ENCODE data around the gene ROBO1. TPM values are rescaled to one million over a fixed set of nuclear protein-coding genes. Genes with fewer than 3 reads are reported as not detected.

Gene ROBO1
- polyA plus RNA-seq, 2 donors, result 4.7 to 12.0 TPM

DNA sequence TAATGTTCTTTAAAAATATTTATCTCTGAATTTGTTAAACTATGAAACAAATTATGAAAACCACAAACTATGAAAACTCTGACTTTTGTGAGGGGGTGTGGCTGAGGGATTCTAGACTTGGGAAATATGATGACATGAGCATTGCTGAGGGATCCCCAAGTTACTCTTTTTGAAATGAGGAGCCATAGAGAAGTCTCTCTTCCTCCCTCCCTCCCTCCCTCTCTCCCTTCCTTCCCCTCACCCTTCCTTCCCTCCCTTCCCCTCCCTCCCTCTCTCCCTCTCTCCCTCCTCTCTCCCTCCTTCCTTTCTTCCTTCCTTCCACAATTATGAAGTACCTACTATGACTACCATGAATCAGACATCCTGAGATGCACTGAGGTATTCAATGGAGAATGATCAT is 673.1 kb downstream of the ROBO1 start:
- H3K27me3 ChIP-seq (ENCODE audit: control insufficient read depth in 1 of 2, insufficient read depth in 2 of 2, low read length in 2 of 2), result no peaks in the 10 kb centered on the region
- no peak overlapping the region for H3K27ac ChIP-seq (ENCODE audit: low read depth in 2 of 2, low read length in 1 of 2)
- H3K4me1 ChIP-seq (ENCODE audit: control insufficient read depth in 2 of 2, insufficient read depth in 2 of 2, low read length in 1 of 2), result no peaks in the 10 kb centered on the region
- no peaks in the 10 kb centered on the region for H3K9me3 ChIP-seq (ENCODE audit: control insufficient read depth in 2 of 2, insufficient read depth in 1 of 2, low read depth in 1 of 2, low read length in 1 of 2)
- H3K36me3 ChIP-seq (ENCODE audit: control insufficient read depth in 2 of 2, insufficient read depth in 2 of 2, low read length in 1 of 2), result no peaks in the 10 kb centered on the region
- H3K4me3 ChIP-seq (ENCODE audit: low read depth in 1 of 2, low read length in 2 of 2), result no peak overlapping the region

GRCh38 chr3:79086514-79086913 is 681.3 kb downstream of the ROBO1 start:
- Histone ChIP-seq H3K36me3 (ENCODE audit: control insufficient read depth in 2 of 2, insufficient read depth in 2 of 2, low read length in 1 of 2) (no peaks in the 10 kb centered on the region), H3K27ac (ENCODE audit: low read depth in 2 of 2, low read length in 1 of 2) (no peak overlapping the region), H3K4me1 (ENCODE audit: control insufficient read depth in 2 of 2, insufficient read depth in 2 of 2, low read length in 1 of 2) (no peaks in the 10 kb centered on the region), H3K27me3 (ENCODE audit: control insufficient read depth in 1 of 2, insufficient read depth in 2 of 2, low read length in 2 of 2) (no peaks in the 10 kb centered on the region), H3K9me3 (ENCODE audit: control insufficient read depth in 2 of 2, insufficient read depth in 1 of 2, low read depth in 1 of 2, low read length in 1 of 2) (no peaks in the 10 kb centered on the region), H3K4me3 (ENCODE audit: low read depth in 1 of 2, low read length in 2 of 2) (no peak overlapping the region)
- WGBS, 2 donors, result 7 to 8% methylated on average over 6 of the region's 6 CpGs

- H3K27me3 ChIP-seq (ENCODE audit: control insufficient read depth in 1 of 2, insufficient read depth in 2 of 2, low read length in 2 of 2), result no peaks in the 10 kb centered on the region
- no peaks in the 10 kb centered on the region for H3K9me3 ChIP-seq (ENCODE audit: control insufficient read depth in 2 of 2, insufficient read depth in 1 of 2, low read depth in 1 of 2, low read length in 1 of 2)
- H3K4me3 ChIP-seq (ENCODE audit: low read depth in 1 of 2, low read length in 2 of 2), result no peak overlapping the region
- 48 to 63% methylated on average over 1 of the region's 1 CpG for WGBS, 2 donors
- H3K4me1 ChIP-seq (ENCODE audit: control insufficient read depth in 2 of 2, insufficient read depth in 2 of 2, low read length in 1 of 2), result no peaks in the 10 kb centered on the region
- no peaks in the 10 kb centered on the region for H3K36me3 ChIP-seq (ENCODE audit: control insufficient read depth in 2 of 2, insufficient read depth in 2 of 2, low read length in 1 of 2)
- no peak overlapping the region for H3K27ac ChIP-seq (ENCODE audit: low read depth in 2 of 2, low read length in 1 of 2)
Observed at GRCh38 chr3:79085171-79085570, 682.6 kb downstream of the ROBO1 start.

GRCh38 chr3:79081335-79081734 is 686.5 kb downstream of the ROBO1 start:
- no peak overlapping the region for H3K4me3 ChIP-seq (ENCODE audit: low read depth in 1 of 2, low read length in 2 of 2)
- no peak overlapping the region for H3K27ac ChIP-seq (ENCODE audit: low read depth in 2 of 2, low read length in 1 of 2)
- WGBS, 2 donors, result 57 to 60% methylated on average over 5 of the region's 5 CpGs
- H3K27me3 ChIP-seq (ENCODE audit: control insufficient read depth in 1 of 2, insufficient read depth in 2 of 2, low read length in 2 of 2), result no peaks in the 10 kb centered on the region
- no peaks in the 10 kb centered on the region for H3K9me3 ChIP-seq (ENCODE audit: control insufficient read depth in 2 of 2, insufficient read depth in 1 of 2, low read depth in 1 of 2, low read length in 1 of 2)
- H3K4me1 ChIP-seq (ENCODE audit: control insufficient read depth in 2 of 2, insufficient read depth in 2 of 2, low read length in 1 of 2), result no peaks in the 10 kb centered on the region
- H3K36me3 ChIP-seq (ENCODE audit: control insufficient read depth in 2 of 2, insufficient read depth in 2 of 2, low read length in 1 of 2), result no peaks in the 10 kb centered on the region

DNA sequence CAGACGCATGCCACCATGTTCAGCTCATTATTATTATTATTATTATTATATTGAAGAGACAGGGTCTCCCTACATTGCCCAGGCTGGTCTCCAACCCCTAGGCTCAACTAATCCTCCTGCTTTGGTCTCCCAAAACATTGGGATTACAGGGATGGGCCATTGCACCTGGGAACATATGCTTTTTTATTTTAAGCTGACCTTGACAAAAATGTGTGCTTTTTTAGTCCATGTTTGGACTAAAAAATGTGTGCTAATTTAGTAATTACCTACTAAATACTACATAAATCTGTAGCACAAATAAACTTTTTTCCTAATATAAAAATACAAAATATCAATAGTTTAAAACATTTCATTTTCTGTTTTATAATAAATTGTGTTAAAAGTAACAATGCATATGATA is 693.2 kb downstream of the ROBO1 start:
- 90 to 95% methylated on average over 1 of the region's 1 CpG for WGBS, 2 donors
- Histone ChIP-seq H3K9me3 (ENCODE audit: control insufficient read depth in 2 of 2, insufficient read depth in 1 of 2, low read depth in 1 of 2, low read length in 1 of 2) (no peaks in the 10 kb centered on the region), H3K27ac (ENCODE audit: low read depth in 2 of 2, low read length in 1 of 2) (no peak overlapping the region), H3K27me3 (ENCODE audit: control insufficient read depth in 1 of 2, insufficient read depth in 2 of 2, low read length in 2 of 2) (no peaks in the 10 kb centered on the region), H3K4me3 (ENCODE audit: low read depth in 1 of 2, low read length in 2 of 2) (no peak overlapping the region), H3K36me3 (ENCODE audit: control insufficient read depth in 2 of 2, insufficient read depth in 2 of 2, low read length in 1 of 2) (no peaks in the 10 kb centered on the region), H3K4me1 (ENCODE audit: control insufficient read depth in 2 of 2, insufficient read depth in 2 of 2, low read length in 1 of 2) (no peaks in the 10 kb centered on the region)

DNA sequence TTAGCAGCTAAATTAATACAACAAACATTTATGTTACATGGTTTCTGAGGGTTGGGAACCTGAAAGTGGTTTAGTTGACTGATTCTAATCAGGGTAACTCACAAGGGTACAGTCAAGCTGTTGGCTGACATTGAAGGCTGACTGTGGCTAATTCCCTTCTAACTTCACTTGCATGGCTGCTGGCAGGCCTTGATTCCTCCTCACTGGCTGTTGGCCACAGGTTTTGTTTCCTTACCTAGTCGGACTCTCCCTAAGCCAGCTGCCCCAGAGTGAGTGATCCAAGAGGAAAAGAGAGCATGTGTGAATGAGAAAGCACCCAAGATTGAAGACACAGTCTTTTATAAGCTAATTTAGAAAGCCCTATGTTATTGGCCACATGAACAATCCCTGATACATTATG is 700.1 kb downstream of the ROBO1 start:
- 38 to 66% methylated on average over 1 of the region's 1 CpG for WGBS, 2 donors
- no peaks in the 10 kb centered on the region for H3K36me3 ChIP-seq (ENCODE audit: control insufficient read depth in 2 of 2, insufficient read depth in 2 of 2, low read length in 1 of 2)
- no peak overlapping the region for H3K27ac ChIP-seq (ENCODE audit: low read depth in 2 of 2, low read length in 1 of 2)
- H3K4me3 ChIP-seq (ENCODE audit: low read depth in 1 of 2, low read length in 2 of 2), result no peak overlapping the region
- H3K27me3 ChIP-seq (ENCODE audit: control insufficient read depth in 1 of 2, insufficient read depth in 2 of 2, low read length in 2 of 2), result no peaks in the 10 kb centered on the region
- no peaks in the 10 kb centered on the region for H3K9me3 ChIP-seq (ENCODE audit: control insufficient read depth in 2 of 2, insufficient read depth in 1 of 2, low read depth in 1 of 2, low read length in 1 of 2)
- H3K4me1 ChIP-seq (ENCODE audit: control insufficient read depth in 2 of 2, insufficient read depth in 2 of 2, low read length in 1 of 2), result no peaks in the 10 kb centered on the region

GRCh38 chr3:79066481-79066880 is 701.3 kb downstream of the ROBO1 start:
- no peaks in the 10 kb centered on the region for H3K36me3 ChIP-seq (ENCODE audit: control insufficient read depth in 2 of 2, insufficient read depth in 2 of 2, low read length in 1 of 2)
- no peak overlapping the region for H3K27ac ChIP-seq (ENCODE audit: low read depth in 2 of 2, low read length in 1 of 2)
- H3K9me3 ChIP-seq (ENCODE audit: control insufficient read depth in 2 of 2, insufficient read depth in 1 of 2, low read depth in 1 of 2, low read length in 1 of 2), result no peaks in the 10 kb centered on the region
- no peaks in the 10 kb centered on the region for H3K4me1 ChIP-seq (ENCODE audit: control insufficient read depth in 2 of 2, insufficient read depth in 2 of 2, low read length in 1 of 2)
- no peak overlapping the region for H3K4me3 ChIP-seq (ENCODE audit: low read depth in 1 of 2, low read length in 2 of 2)
- whole genome bisulfite sequencing, 2 donors, result 73 to 77% methylated on average over 4 of the region's 4 CpGs
- H3K27me3 ChIP-seq (ENCODE audit: control insufficient read depth in 1 of 2, insufficient read depth in 2 of 2, low read length in 2 of 2), result no peaks in the 10 kb centered on the region

DNA sequence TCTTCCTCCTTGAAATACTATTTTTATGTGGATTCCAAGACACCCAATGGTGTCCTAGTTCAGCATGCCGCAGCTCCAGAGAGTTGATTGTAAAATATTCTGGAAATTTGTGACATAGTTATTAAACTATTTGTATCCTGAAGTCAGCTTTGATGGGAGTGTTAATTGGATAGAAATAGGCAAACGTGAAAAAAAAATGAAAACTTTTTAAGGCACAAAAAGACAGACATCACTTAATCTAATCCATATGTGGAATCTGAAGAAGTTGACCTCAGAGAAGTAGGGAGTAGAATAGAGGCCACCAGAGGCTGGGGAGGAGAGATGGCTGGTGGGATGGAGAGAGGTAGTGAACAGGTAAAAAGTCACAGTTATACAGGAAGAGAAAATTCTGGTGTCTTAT is 704.2 kb downstream of the ROBO1 start:
- Histone ChIP-seq H3K27me3 (ENCODE audit: control insufficient read depth in 1 of 2, insufficient read depth in 2 of 2, low read length in 2 of 2) (no peaks in the 10 kb centered on the region), H3K4me1 (ENCODE audit: control insufficient read depth in 2 of 2, insufficient read depth in 2 of 2, low read length in 1 of 2) (no peaks in the 10 kb centered on the region), H3K4me3 (ENCODE audit: low read depth in 1 of 2, low read length in 2 of 2) (no peak overlapping the region), H3K36me3 (ENCODE audit: control insufficient read depth in 2 of 2, insufficient read depth in 2 of 2, low read length in 1 of 2) (no peaks in the 10 kb centered on the region), H3K27ac (ENCODE audit: low read depth in 2 of 2, low read length in 1 of 2) (no peak overlapping the region), H3K9me3 (ENCODE audit: control insufficient read depth in 2 of 2, insufficient read depth in 1 of 2, low read depth in 1 of 2, low read length in 1 of 2) (no peaks in the 10 kb centered on the region)
- WGBS, 2 donors, result 75 to 77% methylated on average over 2 of the region's 2 CpGs

GRCh38 chr3:79057756-79058155 is 710.0 kb downstream of the ROBO1 start:
- 88 to 89% methylated on average over 3 of the region's 3 CpGs for WGBS, 2 donors
- no peak overlapping the region for H3K27ac ChIP-seq (ENCODE audit: low read depth in 2 of 2, low read length in 1 of 2)
- peaks cover 0 to 2% of the 10 kb centered on the region in 2 donors for H3K9me3 ChIP-seq (ENCODE audit: control insufficient read depth in 2 of 2, insufficient read depth in 1 of 2, low read depth in 1 of 2, low read length in 1 of 2)
- no peaks in the 10 kb centered on the region for H3K4me1 ChIP-seq (ENCODE audit: control insufficient read depth in 2 of 2, insufficient read depth in 2 of 2, low read length in 1 of 2)
- H3K4me3 ChIP-seq (ENCODE audit: low read depth in 1 of 2, low read length in 2 of 2), result no peak overlapping the region
- H3K27me3 ChIP-seq (ENCODE audit: control insufficient read depth in 1 of 2, insufficient read depth in 2 of 2, low read length in 2 of 2), result no peaks in the 10 kb centered on the region
- H3K36me3 ChIP-seq (ENCODE audit: control insufficient read depth in 2 of 2, insufficient read depth in 2 of 2, low read length in 1 of 2), result no peaks in the 10 kb centered on the region

DNA sequence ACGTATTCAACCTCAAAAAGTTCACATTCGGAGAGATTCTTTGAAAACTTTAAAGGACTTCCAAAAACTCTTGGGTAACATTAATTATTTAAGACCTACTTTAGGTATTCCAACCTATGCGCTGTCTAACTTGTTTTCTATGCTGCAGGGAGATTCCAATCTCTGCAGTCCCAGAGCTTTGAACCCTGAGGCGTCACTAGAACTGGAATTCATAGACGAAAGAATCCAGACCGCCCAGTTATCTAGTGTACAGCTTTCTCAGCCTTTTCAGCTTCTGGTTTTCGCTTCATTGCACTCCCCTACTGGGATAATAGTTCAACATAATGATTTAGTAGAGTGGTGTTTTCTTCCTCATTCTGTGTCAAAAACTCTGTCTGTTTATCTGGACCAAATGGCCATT is 711.3 kb downstream of the ROBO1 start:
- H3K4me3 ChIP-seq (ENCODE audit: low read depth in 1 of 2, low read length in 2 of 2), result no peak overlapping the region
- WGBS, 2 donors, result 83 to 90% methylated on average over 7 of the region's 7 CpGs

More for the DNA sequence above, 711.3 kb downstream of the ROBO1 start:
- Histone ChIP-seq H3K36me3 (ENCODE audit: control insufficient read depth in 2 of 2, insufficient read depth in 2 of 2, low read length in 1 of 2) (no peaks in the 10 kb centered on the region), H3K27ac (ENCODE audit: low read depth in 2 of 2, low read length in 1 of 2) (no peak overlapping the region), H3K27me3 (ENCODE audit: control insufficient read depth in 1 of 2, insufficient read depth in 2 of 2, low read length in 2 of 2) (no peaks in the 10 kb centered on the region), H3K9me3 (ENCODE audit: control insufficient read depth in 2 of 2, insufficient read depth in 1 of 2, low read depth in 1 of 2, low read length in 1 of 2) (peaks cover 0 to 2% of the 10 kb centered on the region in 2 donors), H3K4me1 (ENCODE audit: control insufficient read depth in 2 of 2, insufficient read depth in 2 of 2, low read length in 1 of 2) (no peaks in the 10 kb centered on the region)

Data from esophagus (tissue), 2 donors.